Astrocyte (in vitro differentiated cells and primary cell): ENCODE measurements around the gene TPGS2. TPM values are rescaled to one million over a fixed set of nuclear protein-coding genes. Genes with fewer than 3 reads are reported as not detected.
"Not testable (repeated sequence)": the region's sequence is repeated elsewhere in the genome, so short reads cannot be mapped to it uniquely, and the experiment has no call there.

Experiments
- DNase-seq: peaks from one replicate; pipeline ENCODE4 v3.0.0-alpha.2; 2010; ENCODE audit warnings: low read depth
- FAIRE-seq: peaks from 2 replicates; lab custom pipeline; 2011; peaks lifted over from hg19 to GRCh38; lab: Jason Lieb, UNC
- H2AFZ ChIP-seq: 2 replicates; pipeline ENCODE4 v1.6.0; 2012; ENCODE audit warnings: low read depth, low read length, inconsistent platforms
- H3K27ac ChIP-seq: 2 replicates; pipeline ENCODE4 v1.5.1; 2011; ENCODE audit warnings: low read depth, low read length, inconsistent platforms
- H3K27me3 ChIP-seq: 2 replicates; pipeline ENCODE4 v1.6.0; 2011; ENCODE audit warnings: low read length, inconsistent platforms; ENCODE audit not compliant: insufficient read depth
- H3K36me3 ChIP-seq: 2 replicates; pipeline ENCODE4 v1.5.1; 2011; ENCODE audit warnings: low read length, inconsistent platforms; ENCODE audit not compliant: insufficient read depth
- H3K4me1 ChIP-seq: 2 replicates; pipeline ENCODE4 v1.5.1; 2011; ENCODE audit warnings: low read length, inconsistent platforms; ENCODE audit not compliant: insufficient read depth
- H3K4me2 ChIP-seq: 2 replicates; pipeline ENCODE4 v1.6.0; 2012; ENCODE audit warnings: low read length, inconsistent platforms
- H3K4me3 ChIP-seq: 2 replicates; pipeline ENCODE4 v1.5.1; 2011; ENCODE audit warnings: low read depth, mild to moderate bottlenecking, low read length, inconsistent platforms; ENCODE audit not compliant: insufficient read depth
- H3K79me2 ChIP-seq: 2 replicates; pipeline ENCODE4 v1.6.0; 2012; ENCODE audit warnings: mild to moderate bottlenecking, low read length, inconsistent platforms; ENCODE audit not compliant: insufficient read depth
- H3K9ac ChIP-seq: 2 replicates; pipeline ENCODE4 v1.6.0; 2012; ENCODE audit warnings: mild to moderate bottlenecking, low read length, inconsistent platforms
- H3K9me3 ChIP-seq: 2 replicates; pipeline ENCODE4 v1.5.1; 2012; ENCODE audit warnings: low read depth, mild to moderate bottlenecking, low read length, inconsistent platforms; ENCODE audit not compliant: insufficient read depth
- H4K20me1 ChIP-seq: 2 replicates; pipeline ENCODE4 v1.6.0; 2012; ENCODE audit warnings: low read length, inconsistent platforms; ENCODE audit not compliant: insufficient read depth
- H3K27ac Mint-ChIP-seq: one replicate; pipeline ENCODE4 v1.8.0; 2021; ENCODE audit warnings: mild to moderate bottlenecking, mixed read lengths; ENCODE audit not compliant: unreplicated experiment
- H3K27me3 Mint-ChIP-seq: one replicate; pipeline ENCODE4 v1.8.0; 2021; ENCODE audit warnings: low read depth, mixed read lengths; ENCODE audit not compliant: unreplicated experiment
- H3K36me3 Mint-ChIP-seq: one replicate; pipeline ENCODE4 v1.8.0; 2021; ENCODE audit warnings: low read depth, mixed read lengths; ENCODE audit not compliant: unreplicated experiment
- H3K4me1 Mint-ChIP-seq: one replicate; pipeline ENCODE4 v1.8.0; 2021; ENCODE audit warnings: low read depth, mixed read lengths; ENCODE audit not compliant: unreplicated experiment
- H3K4me3 Mint-ChIP-seq: one replicate; pipeline ENCODE4 v1.8.0; 2021; ENCODE audit warnings: mild to moderate bottlenecking, moderate library complexity, mixed read lengths; ENCODE audit not compliant: unreplicated experiment
- H3K9me3 Mint-ChIP-seq: one replicate; pipeline ENCODE4 v1.8.0; 2021; ENCODE audit warnings: mild to moderate bottlenecking, mixed read lengths; ENCODE audit not compliant: unreplicated experiment
- EZH2 ChIP-seq: IDR thresholded peaks from 2 replicates; pipeline ENCODE4 v1.6.1; 2012; ENCODE audit warnings: mild to moderate bottlenecking, low read length, inconsistent platforms; ENCODE audit not compliant: insufficient read depth
- total RNA-seq: library from RNA; stranded (reverse); gene quantifications from 2 replicates; pipeline ENCODE4 v1.2.1, GENCODE V29; 2021
- TF ChIP-seq, protein P1 (sequence below): IDR thresholded peaks from 2 replicates; pipeline ENCODE4 v1.5.1; 2011; ENCODE audit warnings: low read depth, mild to moderate bottlenecking, inconsistent platforms, low read length, moderate library complexity; ENCODE audit not compliant: insufficient read depth

Gene TPGS2
- total RNA-seq, 1 donor from 2014 or later: 138 TPM

- Histone ChIP-seq H3K4me2 (no peak overlapping the region), H3K9me3 (no peaks in the 10 kb centered on the region), H2AFZ (no peak overlapping the region), H3K79me2 (peaks cover 3% of the 10 kb centered on the region), H4K20me1 (peaks cover 4% of the 10 kb centered on the region), H3K36me3 (peaks cover 6% of the 10 kb centered on the region), H3K9ac (no peak overlapping the region), H3K4me1 (no peaks in the 10 kb centered on the region), H3K27ac (no peak overlapping the region), H3K4me3 (no peak overlapping the region), H3K27me3 (no peaks in the 10 kb centered on the region)
- no peak for DNase-seq
- no peak for TF ChIP-seq EZH2
- TF ChIP-seq, protein P1, sequence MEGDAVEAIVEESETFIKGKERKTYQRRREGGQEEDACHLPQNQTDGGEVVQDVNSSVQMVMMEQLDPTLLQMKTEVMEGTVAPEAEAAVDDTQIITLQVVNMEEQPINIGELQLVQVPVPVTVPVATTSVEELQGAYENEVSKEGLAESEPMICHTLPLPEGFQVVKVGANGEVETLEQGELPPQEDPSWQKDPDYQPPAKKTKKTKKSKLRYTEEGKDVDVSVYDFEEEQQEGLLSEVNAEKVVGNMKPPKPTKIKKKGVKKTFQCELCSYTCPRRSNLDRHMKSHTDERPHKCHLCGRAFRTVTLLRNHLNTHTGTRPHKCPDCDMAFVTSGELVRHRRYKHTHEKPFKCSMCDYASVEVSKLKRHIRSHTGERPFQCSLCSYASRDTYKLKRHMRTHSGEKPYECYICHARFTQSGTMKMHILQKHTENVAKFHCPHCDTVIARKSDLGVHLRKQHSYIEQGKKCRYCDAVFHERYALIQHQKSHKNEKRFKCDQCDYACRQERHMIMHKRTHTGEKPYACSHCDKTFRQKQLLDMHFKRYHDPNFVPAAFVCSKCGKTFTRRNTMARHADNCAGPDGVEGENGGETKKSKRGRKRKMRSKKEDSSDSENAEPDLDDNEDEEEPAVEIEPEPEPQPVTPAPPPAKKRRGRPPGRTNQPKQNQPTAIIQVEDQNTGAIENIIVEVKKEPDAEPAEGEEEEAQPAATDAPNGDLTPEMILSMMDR: no peak
- FAIRE-seq: no peak
- Mint-ChIP-seq H3K4me3 (no peak overlapping the region), H3K4me1 (peaks cover 9% of the 10 kb centered on the region), H3K27ac (no peak overlapping the region), H3K9me3 (no peaks in the 10 kb centered on the region), H3K27me3 (no peaks in the 10 kb centered on the region), H3K36me3 (peaks cover 31% of the 10 kb centered on the region)
Measured at GRCh38 chr18:36818652-36819051, 10.2 kb downstream of the TPGS2 start.

GRCh38 chr18:36817039-36817438 lies 11.8 kb downstream of the TPGS2 start:
- Histone ChIP-seq H3K27ac (no peak overlapping the region), H4K20me1 (peaks cover 7% of the 10 kb centered on the region), H3K36me3 (peaks cover 6% of the 10 kb centered on the region), H3K4me1 (no peaks in the 10 kb centered on the region), H3K4me3 (no peak overlapping the region), H3K9ac (no peak overlapping the region), H3K79me2 (no peaks in the 10 kb centered on the region), H3K27me3 (no peaks in the 10 kb centered on the region), H3K9me3 (no peaks in the 10 kb centered on the region), H3K4me2 (no peak overlapping the region), H2AFZ (no peak overlapping the region)
- no peak for DNase-seq
- peaks cover 9% of the 10 kb centered on the region for H3K4me1 Mint-ChIP-seq
- peaks cover 32% of the 10 kb centered on the region for H3K36me3 Mint-ChIP-seq
- H3K27me3 Mint-ChIP-seq: no peaks in the 10 kb centered on the region
- TF ChIP-seq EZH2: no peak
- TF ChIP-seq, protein P1: no peak
- FAIRE-seq: no peak
- no peak overlapping the region for H3K27ac Mint-ChIP-seq
- no peaks in the 10 kb centered on the region for H3K9me3 Mint-ChIP-seq
- H3K4me3 Mint-ChIP-seq: no peak overlapping the region

DNA sequence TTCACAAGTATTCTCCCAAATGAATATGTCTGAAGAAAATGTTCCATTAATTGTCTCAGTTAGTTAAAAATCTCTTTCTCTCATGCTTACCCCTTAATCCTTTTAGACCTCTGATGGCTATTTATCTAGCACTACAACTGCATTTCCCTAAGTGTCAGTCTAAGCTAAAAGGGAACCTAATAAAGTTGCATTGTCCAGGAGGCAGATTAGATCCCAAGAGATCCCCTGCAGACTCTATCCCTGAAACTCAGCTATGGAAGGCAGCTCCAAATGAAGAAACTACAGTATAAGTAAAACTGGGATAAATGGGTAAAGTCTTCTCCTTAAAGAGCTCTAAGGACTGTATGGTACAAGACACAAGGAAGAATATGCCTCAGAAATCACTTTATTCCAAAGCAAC lies 12.7 kb downstream of the TPGS2 start:
- H4K20me1 ChIP-seq, H3K4me1 ChIP-seq, H3K4me2 ChIP-seq, H3K4me3 Mint-ChIP-seq, H3K9me3 ChIP-seq, H3K36me3 ChIP-seq, H3K79me2 ChIP-seq, H3K4me1 Mint-ChIP-seq, DNase-seq, H3K9me3 Mint-ChIP-seq, H3K27me3 ChIP-seq, H3K27me3 Mint-ChIP-seq, FAIRE-seq, H3K4me3 ChIP-seq, H3K27ac Mint-ChIP-seq, H3K9ac ChIP-seq, H2AFZ ChIP-seq, H3K27ac ChIP-seq: not testable (repeated sequence)
- H3K36me3 Mint-ChIP-seq: peaks cover 27% of the 10 kb centered on the region
